Raji (cell line): Measurements from ENCODE around the gene TSEN34.

Experiments
- POLR2A ChIP-seq: IDR thresholded peaks from 2 replicates; pipeline ENCODE4 v1.6.1; 2011; ENCODE audit warnings: low read depth, low read length, control low read depth; ENCODE audit not compliant: insufficient read depth

Gene TSEN34

DNA sequence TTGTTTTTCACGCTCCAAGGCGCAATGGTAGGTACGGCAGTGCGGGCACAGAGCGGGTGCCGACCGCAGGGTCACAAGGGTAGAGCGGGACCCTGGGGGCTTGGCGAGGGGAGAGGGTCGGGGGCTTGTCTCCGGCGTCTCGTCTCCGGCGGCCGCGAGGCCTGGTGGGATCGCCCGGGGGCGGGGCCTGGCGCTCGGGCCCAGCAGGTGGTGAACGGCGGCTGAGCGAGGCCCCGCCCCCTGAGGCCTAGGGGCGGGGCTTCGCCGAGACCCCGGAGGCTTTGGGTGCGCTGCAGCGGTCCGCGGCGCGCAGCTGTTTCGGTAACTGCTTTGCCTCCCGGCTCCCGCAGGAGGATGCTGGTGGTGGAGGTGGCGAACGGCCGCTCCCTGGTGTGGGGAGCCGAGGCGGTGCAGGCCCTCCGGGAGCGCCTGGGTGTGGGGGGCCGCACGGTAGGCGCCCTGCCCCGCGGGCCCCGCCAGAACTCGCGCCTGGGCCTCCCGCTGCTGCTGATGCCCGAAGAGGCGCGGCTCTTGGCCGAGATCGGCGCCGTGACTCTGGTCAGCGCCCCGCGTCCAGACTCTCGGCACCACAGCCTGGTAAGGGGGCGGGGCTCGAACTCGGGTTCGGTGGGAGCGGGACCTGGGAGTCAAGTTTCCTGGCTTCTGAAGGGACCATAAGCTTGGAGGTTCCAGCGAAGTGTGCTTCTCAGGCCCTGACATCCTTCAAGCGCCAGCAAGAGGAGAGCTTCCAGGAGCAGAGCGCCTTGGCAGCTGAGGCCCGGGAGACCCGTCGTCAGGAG lies at the start of gene TSEN34:
TSEN34 (plus strand) TSS at position 298 of the 800 bp plus-strand sequence; CDS start at position 355, 57 bp downstream.
- TF ChIP-seq POLR2A: peak; percentile 85

DNA sequence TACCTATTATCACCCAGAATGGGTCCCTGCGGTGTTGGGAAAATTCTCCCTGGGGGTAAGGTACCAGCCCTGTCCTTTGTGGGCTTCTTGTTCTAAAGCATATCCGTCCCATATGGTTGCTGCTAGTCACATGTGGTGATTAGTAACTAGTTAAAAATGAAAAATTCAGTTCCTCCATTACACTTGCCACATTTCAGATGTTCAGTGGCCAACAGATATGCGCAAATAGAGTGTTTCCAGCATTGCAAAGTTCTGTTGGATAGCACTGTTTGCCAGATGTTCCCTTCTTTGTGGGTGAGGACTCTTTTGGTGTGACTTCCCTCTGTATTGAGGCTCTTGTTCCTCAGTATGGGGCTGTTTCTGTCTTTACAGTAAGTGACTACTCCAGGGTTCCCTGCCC lies 49.8 kb upstream of the TSEN34 start:
- no peak for TF ChIP-seq POLR2A

DNA sequence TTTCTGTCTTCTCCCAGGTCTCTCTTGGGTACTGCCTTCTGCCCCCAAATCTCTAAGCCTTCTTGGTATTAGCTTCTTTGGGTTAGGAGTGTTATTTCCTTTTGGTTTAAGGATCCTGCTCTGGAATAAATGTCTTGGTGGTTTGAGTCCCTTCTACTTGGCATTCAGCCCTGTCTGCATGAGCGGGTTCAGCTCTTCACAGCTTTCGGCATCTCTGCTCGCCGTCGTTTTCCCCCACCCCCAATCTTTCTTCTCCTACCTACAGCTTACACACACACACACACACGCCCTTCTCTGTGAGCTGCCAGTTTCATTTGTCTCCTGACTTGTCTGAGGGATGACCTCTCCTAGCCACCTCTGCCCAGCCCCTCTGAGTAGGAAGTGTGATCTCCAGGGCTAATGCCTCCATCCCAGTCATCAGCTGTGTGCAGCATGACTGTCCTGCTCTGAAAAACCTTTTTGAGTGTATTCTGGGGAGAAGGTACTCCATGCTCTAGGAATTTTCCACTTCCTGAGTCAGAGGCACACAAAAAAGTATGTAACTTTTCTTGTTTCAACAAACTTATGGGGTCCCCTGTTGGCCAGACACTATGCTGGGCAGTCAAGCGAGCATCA lies 48.8 kb upstream of the TSEN34 start:
- TF ChIP-seq POLR2A: no peak

DNA sequence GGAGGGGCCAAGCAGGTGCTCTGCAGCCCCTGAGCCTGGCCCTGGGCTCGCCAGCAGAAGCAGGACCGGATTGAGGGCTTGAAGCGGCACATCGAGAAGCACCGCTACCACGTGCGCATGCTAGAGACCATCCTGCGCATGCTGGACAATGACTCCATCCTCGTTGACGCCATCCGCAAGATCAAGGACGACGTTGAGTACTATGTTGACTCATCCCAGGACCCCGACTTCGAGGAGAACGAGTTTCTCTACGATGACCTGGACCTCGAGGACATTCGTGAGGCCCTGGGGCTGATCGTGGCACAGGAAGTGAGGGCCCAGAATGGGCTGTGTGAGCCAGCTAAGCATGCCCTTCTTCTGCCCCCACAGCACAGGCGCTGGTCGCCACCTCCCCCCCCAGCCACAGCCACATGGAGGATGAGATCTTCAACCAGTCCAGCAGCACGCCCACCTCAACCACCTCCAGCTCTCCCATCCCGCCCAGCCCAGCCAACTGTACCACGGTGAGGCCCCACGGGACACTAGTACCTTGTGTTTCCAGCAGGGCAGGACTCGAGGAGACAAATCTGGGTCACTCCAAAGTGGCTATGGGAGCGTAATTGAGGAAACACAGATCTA lies 45.5 kb upstream of the TSEN34 start:
- TF ChIP-seq POLR2A: no peak

DNA sequence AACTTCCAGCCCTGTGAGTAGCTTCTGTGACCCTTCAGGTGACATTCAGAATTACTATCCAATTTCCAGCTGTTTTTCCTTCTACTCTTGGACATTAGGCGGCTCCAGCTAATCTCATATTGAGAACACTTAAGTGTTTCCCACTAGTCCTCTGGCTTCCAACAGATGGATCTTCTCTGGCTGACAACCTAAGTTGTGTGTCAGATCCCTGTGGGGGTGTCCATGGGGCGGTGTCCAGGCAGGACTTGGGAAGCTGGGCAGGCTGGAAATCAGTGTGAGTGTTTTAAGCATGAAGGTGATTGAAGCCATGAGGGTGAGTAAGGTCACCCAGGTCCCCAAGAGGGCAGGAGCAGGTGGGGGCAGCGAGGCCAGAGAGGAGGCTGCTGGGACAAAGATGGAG lies 43.4 kb upstream of the TSEN34 start:
- TF ChIP-seq POLR2A: no peak

DNA sequence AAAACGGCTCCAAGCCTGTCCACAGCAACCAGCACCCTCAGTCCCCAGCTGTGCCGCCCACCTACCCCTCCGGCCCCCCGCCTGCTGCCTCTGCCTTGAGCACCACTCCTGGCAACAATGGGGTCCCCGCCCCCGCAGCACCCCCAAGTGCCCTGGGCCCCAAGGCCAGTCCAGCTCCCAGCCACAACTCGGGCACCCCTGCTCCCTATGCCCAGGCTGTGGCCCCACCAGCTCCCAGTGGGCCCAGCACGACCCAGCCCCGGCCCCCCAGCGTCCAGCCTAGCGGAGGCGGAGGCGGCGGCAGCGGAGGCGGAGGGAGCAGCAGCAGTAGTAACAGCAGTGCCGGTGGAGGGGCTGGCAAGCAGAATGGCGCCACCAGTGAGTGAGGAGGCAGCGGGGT lies 43.0 kb upstream of the TSEN34 start:
- no peak for TF ChIP-seq POLR2A

DNA sequence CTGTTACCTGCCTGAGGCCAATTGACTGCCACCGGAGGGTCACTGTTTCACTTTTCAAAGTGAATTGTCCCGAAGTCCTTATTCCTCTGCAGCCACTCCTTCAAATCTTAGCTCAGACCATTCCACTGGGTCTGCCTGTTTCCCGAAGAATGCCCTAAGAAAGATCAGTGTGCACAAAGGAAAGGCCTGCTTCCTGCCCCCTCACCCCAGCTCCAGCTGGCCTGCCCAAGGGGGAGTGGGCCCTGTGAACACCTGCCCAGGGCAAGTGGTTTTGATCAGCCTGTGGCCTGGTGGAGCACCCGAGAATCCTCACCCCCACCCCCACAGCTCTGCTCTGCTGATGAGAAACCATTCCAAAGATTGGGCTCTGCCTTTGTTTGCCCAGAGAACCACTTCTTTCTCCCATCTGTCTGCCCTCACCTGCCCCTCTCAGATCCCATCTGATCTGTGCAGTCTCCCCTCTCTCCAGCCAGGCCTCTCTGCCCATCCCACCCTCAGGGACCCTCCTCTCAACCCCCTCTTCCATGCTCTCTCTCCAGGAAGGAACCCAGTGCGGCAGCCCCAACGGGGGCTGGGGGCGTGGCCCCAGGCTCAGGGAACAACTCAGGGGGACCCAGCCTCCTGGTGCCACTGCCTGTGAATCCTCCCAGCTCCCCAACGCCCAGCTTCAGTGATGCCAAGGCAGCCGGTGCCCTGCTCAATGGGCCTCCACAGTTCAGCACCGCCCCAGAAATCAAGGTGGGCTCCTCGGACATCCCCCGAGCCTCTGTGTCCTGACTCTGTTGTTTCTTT lies 41.9 kb upstream of the TSEN34 start:
- no peak for TF ChIP-seq POLR2A

DNA sequence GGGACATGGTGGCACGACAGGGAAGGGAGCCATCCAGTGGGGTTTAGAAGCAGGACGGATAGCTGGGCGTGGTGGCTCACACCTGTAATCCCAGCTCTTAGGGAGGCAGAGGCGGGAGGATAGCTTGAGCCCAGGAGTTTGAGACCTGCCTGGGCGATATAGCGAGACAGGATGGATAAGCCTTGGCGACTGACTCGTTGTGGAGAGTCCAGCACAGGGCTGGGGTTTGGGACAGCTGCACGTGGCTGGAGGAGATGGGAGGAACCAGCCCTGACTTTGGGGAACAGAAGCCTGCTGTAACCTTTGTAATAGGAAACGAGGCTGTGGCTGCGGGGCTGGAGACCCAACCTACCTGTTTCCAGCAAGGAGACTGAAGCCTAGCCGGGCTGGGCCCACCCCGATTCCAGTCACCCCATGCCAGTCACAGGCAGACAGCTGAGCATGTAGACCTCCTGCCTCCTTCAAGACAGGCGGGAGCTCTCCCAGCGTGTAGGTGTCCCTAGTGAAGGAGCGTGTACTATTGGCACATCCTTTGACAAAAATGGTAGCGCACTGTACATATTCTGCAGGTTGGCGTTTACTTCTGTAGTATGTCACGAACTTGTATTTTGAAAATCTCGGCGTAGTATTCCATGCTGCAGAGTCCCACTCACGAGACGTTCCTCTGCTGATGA lies 39.6 kb upstream of the TSEN34 start:
- no peak for TF ChIP-seq POLR2A

DNA sequence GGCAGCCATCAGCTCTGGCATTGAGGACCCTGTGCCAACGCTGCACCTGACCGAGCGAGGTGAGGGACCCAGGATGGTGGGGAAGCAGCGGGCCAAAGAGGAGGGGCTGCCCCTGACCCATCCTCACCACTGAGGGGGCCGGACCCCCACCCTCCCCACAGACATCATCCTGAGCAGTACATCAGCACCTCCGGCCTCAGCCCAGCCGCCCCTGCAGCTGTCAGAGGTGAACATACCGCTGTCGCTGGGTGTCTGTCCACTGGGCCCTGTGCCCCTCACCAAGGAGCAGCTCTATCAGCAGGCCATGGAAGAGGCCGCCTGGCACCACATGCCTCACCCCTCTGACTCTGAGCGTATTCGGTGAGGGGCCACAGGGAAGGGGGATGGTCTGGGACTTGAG lies 38.8 kb upstream of the TSEN34 start:
- no peak for TF ChIP-seq POLR2A

DNA sequence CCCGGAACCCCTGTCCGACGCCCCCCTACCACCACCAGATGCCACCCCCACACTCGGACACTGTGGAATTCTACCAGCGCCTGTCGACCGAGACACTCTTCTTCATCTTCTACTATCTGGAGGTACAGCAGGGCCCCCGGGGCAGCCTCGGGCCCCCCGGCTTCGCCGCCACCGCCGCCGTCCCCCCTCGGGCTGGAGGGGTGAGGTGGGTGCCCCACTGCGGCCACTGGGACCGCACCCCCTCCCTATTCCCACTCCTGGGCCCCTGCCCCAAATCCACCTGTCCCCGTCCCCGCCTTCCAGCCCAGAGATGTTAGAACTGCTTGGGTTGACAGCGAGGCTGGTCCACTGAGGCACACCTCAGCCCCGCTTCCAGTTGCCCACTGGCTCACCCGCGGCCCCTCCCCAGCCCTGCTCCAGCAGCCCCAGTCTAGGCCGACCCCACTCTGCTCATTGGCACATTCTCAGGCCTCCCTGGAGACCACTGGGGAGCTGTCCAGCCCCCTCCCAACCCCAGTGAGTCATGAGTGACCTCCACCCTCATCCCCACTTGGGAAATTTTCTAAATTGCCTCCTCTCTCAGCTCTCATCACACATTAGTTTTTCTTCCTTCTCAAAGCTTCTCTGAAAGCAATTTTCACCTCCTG lies 38.1 kb upstream of the TSEN34 start:
- no peak for TF ChIP-seq POLR2A

DNA sequence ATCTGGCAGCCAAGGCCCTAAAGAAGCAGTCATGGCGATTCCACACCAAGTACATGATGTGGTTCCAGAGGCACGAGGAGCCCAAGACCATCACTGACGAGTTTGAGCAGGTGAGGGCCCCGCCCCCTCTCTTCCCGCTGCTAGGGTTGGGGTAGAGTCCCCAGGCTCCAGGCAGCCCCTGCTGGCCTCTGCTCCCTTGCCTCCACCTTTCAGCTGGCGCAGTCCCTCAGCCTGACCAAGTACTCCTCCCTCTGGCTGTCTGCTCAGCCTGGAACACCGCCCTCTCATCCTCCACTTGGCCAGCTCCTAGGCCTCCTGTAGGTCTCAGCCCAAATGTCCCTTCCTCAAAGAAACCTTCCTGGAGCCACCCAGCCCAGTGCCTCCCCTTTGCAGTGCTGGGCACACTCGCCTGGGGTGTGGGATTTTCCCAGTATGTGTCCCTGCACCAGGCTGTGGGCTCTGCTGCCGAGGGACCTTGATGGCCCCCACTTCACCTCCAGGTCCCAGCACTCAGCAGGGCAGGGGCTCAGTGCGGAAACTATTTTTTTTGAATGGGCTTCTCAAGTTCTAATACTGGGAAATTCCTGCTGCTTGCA lies 37.3 kb upstream of the TSEN34 start:
- 0 out of 2 replicates have a peak, but pooled peaks have one; percentile 13 for TF ChIP-seq POLR2A

DNA sequence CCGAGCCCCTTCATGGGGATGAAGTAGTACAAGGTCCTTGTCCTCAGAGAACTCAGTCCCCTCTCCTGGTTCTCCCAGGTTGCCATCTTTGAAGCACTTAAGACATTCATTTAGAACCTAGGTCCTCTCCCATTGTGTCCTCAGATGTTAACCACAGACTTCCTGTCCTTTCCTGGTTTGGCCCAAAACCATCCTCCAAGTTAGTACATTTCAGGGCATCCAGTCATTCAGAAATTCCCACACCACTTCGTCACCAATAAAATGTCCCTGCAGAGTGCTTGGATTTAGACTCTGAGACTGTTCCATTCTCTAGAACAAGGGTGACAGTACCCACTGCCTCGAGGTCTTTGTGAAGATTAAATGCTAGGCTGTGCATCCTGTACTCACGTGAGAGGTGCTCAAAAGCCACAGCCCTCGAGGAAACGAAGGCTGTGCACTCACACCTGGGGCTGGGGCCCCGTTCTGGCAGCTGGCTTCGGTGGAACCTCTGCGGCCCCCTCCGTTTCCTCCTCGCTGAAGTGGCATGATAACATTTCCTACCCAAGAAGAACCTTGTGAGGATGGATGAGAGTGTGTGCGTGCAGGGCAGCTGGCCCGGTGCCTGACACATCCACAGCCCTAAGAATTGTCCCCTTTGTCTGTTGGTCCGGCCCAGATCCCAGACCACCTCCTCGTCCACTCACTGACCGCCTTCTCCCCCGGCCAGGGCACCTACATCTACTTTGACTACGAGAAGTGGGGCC lies 36.3 kb upstream of the TSEN34 start:
- TF ChIP-seq POLR2A: no peak

DNA sequence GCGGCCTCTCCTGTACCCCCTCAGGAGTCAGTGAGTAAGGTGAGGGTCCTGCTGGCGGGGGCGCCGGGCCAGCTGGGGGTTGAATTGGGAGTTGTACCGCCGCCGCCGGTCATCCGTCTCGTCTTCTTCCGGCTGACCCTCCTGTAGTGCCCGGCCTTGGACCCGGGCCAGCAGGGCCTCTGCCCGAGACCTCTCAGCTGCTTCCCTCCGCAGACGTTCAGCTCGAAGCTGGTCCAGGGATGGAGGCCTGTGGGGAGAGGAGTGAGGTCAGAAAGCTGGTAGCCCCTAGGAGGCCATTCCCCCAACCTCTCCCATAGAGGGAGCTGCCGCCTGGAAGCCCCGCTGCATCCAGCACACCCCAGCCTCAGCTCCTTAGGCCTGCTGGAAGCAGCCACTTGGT lies 35.4 kb upstream of the TSEN34 start:
- TF ChIP-seq POLR2A: no peak
